Vagina (tissue), 2 donors: ENCODE data around the gene PDPK1. TPM values are rescaled to one million over a fixed set of nuclear protein-coding genes. Genes with fewer than 3 reads are reported as not detected.

Experiments
- DNase-seq, 2 donors: peaks; one replicate each; pipeline ENCODE4 v3.0.0-alpha.2; 2017; ENCODE audit errors: extremely low spot score in 2 of 2
- H3K27ac ChIP-seq: fragments of 200-600 bp; sonication (generic); one replicate; pipeline ENCODE4 v1.5.1; 2019
- H3K27me3 ChIP-seq: fragments of 200-600 bp; sonication (generic); one replicate; pipeline ENCODE4 v1.5.1; 2019
- H3K36me3 ChIP-seq, 2 donors: fragments of 200-600 bp; sonication (generic); one replicate each; pipeline ENCODE4 v1.5.1; 2017 to 2019
- H3K4me1 ChIP-seq: fragments of 200-600 bp; sonication (generic); one replicate; pipeline ENCODE4 v1.5.1; 2019
- H3K4me3 ChIP-seq, 2 donors: fragments of 200-600 bp; sonication (generic); 1 replicate in 1 of 2; 2 replicates in 1 of 2; pipeline ENCODE4 v1.5.1; 2016 to 2019
- H3K9me3 ChIP-seq: fragments of 200-600 bp; sonication (generic); one replicate; pipeline ENCODE4 v1.5.1; 2019
- CTCF ChIP-seq, 3 experiments: fragments of 450-650 bp in 2 of 3; fragments of 200-600 bp in 1 of 3; sonication (generic) in 1 of 3; IDR thresholded peaks; one replicate each; pipeline ENCODE4 v1.5.1; 2017 to 2019; ENCODE audit warnings: antibody characterized with exemption in 3 of 3, mild to moderate bottlenecking in 2 of 3, moderate library complexity in 2 of 3
- POLR2A ChIP-seq, 2 donors: fragments of 450-650 bp; IDR thresholded peaks; one replicate each; pipeline ENCODE4 v1.6.1; 2017; ENCODE audit warnings: antibody characterized with exemption in 2 of 2, mild to moderate bottlenecking in 2 of 2, moderate library complexity in 2 of 2
- POLR2AphosphoS5 ChIP-seq, 2 donors: sonication (generic); formaldehyde crosslinking; IDR thresholded peaks; one replicate each; pipeline ENCODE4 v1.9.0; 2017; ENCODE audit warnings: antibody characterized with exemption in 2 of 2, mild to moderate bottlenecking in 2 of 2, low read depth in 1 of 2; ENCODE audit not compliant: insufficient read depth in 1 of 2
- intact Hi-C: fragments of 100-400 bp; cut with DNase I; formaldehyde crosslinking; loops from one replicate; pipeline ENCODE4 v1.15.1; 2023
- total RNA-seq: library from RNA; depleted of rRNA; stranded (reverse); fragments of >200 nt; gene quantifications from one replicate; pipeline ENCODE4 v1.2.3, GENCODE V29; 2016

PDPK1 gene
- total RNA-seq, 1 donor from 2014 or later, result 29.2 TPM

DNA sequence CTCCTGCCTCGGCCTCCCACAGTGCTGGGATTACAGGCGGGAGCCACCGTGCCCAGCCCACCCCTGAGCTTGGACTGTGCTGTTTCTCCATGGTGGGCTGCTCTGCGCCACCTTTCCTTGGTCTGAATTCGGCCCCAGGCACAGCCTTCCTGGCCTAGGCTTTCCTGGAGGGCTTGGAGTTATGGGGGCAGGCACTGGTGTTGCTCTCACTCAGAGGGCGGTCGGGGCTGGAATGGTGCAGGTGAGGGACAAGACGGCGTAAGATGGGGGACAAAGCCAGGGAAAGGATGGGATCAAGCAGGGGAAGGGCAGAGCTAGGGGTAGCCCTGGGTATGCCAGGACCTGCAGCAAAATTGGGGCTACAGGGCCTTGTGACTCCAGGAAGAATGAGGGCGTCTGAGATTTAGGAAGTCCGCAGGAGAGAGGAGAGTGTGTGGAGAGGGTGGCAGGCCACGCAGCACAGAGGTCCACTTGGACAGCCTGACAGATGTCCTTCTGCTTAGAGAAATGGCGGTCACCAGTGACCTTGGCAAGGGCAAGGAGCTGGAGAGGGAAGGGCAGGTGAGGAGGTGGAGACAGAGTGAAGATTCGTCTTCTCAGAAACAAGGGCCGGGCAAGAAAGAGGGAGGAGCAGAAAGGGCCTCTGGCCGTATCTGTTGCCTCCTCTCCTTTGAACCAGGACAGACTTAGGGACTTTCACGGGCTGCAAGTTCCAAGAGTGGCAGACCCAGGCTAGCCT lies 25.7 kb upstream of the PDPK1 start:
- no peak for TF ChIP-seq POLR2A (IDR thresholded peaks at IDR 0.05)
- no peak for TF ChIP-seq POLR2AphosphoS5 (IDR thresholded peaks at IDR 0.05; ENCODE audit: insufficient read depth in 1 of 2, low read depth in 1 of 2)
- no peak for TF ChIP-seq CTCF (IDR thresholded peaks at IDR 0.05)
- no peaks in the 10 kb centered on the region for H3K27me3 ChIP-seq
- H3K9me3 ChIP-seq, result no peaks in the 10 kb centered on the region
- H3K4me1 ChIP-seq, result peaks cover 35% of the 10 kb centered on the region
- DNase-seq, result no peak
- intact Hi-C loops, result loop anchor here (10.0 kb wide), 2 partner anchors 257 to 357 kb away; partner anchors contain the start of genes ECI1 and TRAF7
- no peaks in the 10 kb centered on the region for H3K36me3 ChIP-seq
- H3K27ac ChIP-seq, result peak overlapping the region; percentile 99
- H3K4me3 ChIP-seq, result peak overlapping the region in 1 of 2 donors; percentile 23

GRCh38 chr16:2512735-2513404 lies 25.0 kb upstream of the PDPK1 start:
- intact Hi-C loops, result loop anchor here (10.0 kb wide), 2 partner anchors 258 to 358 kb away; partner anchors contain the start of genes ECI1 and TRAF7
- no peak for TF ChIP-seq POLR2AphosphoS5 (IDR thresholded peaks at IDR 0.05; ENCODE audit: insufficient read depth in 1 of 2, low read depth in 1 of 2)
- TF ChIP-seq CTCF (IDR thresholded peaks at IDR 0.05), result no peak
- TF ChIP-seq POLR2A (IDR thresholded peaks at IDR 0.05), result no peak
- Histone ChIP-seq H3K4me1 (peaks cover 42% of the 10 kb centered on the region), H3K27ac (peak overlapping the region; percentile 99), H3K27me3 (no peaks in the 10 kb centered on the region), H3K36me3 (no peaks in the 10 kb centered on the region), H3K9me3 (no peaks in the 10 kb centered on the region), H3K4me3 (peak overlapping the region; percentile 98 to 100)
- DNase-seq, result no peak

- TF ChIP-seq CTCF (IDR thresholded peaks at IDR 0.05) (no peak), POLR2AphosphoS5 (IDR thresholded peaks at IDR 0.05; ENCODE audit: insufficient read depth in 1 of 2, low read depth in 1 of 2) (peak in 1 of 2 donors; percentile 70), POLR2A (IDR thresholded peaks at IDR 0.05) (peak; percentile 20 to 88)
- no peak for DNase-seq
- no peaks in the 10 kb centered on the region for H3K9me3 ChIP-seq
- H3K27ac ChIP-seq, result peak within 1 kb of the TSS; percentile 99
- H3K4me1 ChIP-seq, result peaks cover 50% of the 10 kb centered on the region
- H3K36me3 ChIP-seq, result no peaks in the 10 kb centered on the region
- H3K27me3 ChIP-seq, result no peaks in the 10 kb centered on the region
- intact Hi-C loops, result loop anchor here (10.0 kb wide), 2 partner anchors 259 to 359 kb away; partner anchors contain the start of genes ECI1 and TRAF7
- peak within 1 kb of the TSS; percentile 98 to 100 for H3K4me3 ChIP-seq
Observed at GRCh38 chr16:2513405-2514332, 24.2 kb upstream of the PDPK1 start, which contains the start of gene ATP6V0C. Gene ATP6V0C, plus strand, starts transcription at chr16:2513952. Its CDS starts 152 bp downstream, at chr16:2514104.

- H3K4me1 ChIP-seq, result peaks cover 59% of the 10 kb centered on the region
- DNase-seq, result no peak
- TF ChIP-seq CTCF (IDR thresholded peaks at IDR 0.05) (no peak), POLR2AphosphoS5 (IDR thresholded peaks at IDR 0.05; ENCODE audit: insufficient read depth in 1 of 2, low read depth in 1 of 2) (no peak), POLR2A (IDR thresholded peaks at IDR 0.05) (no peak)
- peak overlapping the region; percentile 98 to 100 for H3K4me3 ChIP-seq
- H3K27ac ChIP-seq, result peak overlapping the region; percentile 99
- intact Hi-C loops, result loop anchor here (10.0 kb wide), 2 partner anchors 260 to 360 kb away; partner anchors contain the start of genes ECI1 and TRAF7
- H3K9me3 ChIP-seq, result no peaks in the 10 kb centered on the region
- H3K36me3 ChIP-seq, result no peaks in the 10 kb centered on the region
- H3K27me3 ChIP-seq, result no peaks in the 10 kb centered on the region
Observed at GRCh38 chr16:2514333-2515179, 23.3 kb upstream of the PDPK1 start.
